ENCODE measurements around the gene TRIM14.

GRCh38 chr9:98162613-98163012 lies 43.6 kb upstream of the TRIM14 start:
- TF ChIP-seq PBX3 (IDR thresholded peaks at IDR 0.05), result no peak
- no peak for TF ChIP-seq POLR2A (IDR thresholded peaks at IDR 0.05; ENCODE audit: low read length)
- TF ChIP-seq HOXA7 (CRISPR knock-in tag; IDR thresholded peaks at IDR 0.05), result no peak
- TF ChIP-seq CTCF (IDR thresholded peaks at IDR 0.05), result no peak
- TF ChIP-seq MYC (IDR thresholded peaks at IDR 0.05; ENCODE audit: borderline replicate concordance, low read length), result no peak
- TF ChIP-seq SREBF2 (IDR thresholded peaks at IDR 0.05), result no peak
- TF ChIP-seq USF2 (IDR thresholded peaks at IDR 0.05), result no peak
- TF ChIP-seq ELK1 (IDR thresholded peaks at IDR 0.05; ENCODE audit: low read depth, low read length), result no peak
- TF ChIP-seq BHLHE40 (IDR thresholded peaks at IDR 0.05; ENCODE audit: low read depth, low read length), result no peak
- TF ChIP-seq HMGXB4 (CRISPR knock-in tag; IDR thresholded peaks at IDR 0.05; ENCODE audit: borderline replicate concordance), result no peak
- no peak for TF ChIP-seq RNF2 (IDR thresholded peaks at IDR 0.05; ENCODE audit: borderline replicate concordance, low read depth)
